ENCODE measurements around the gene SETD3.

Gene SETD3

DNA sequence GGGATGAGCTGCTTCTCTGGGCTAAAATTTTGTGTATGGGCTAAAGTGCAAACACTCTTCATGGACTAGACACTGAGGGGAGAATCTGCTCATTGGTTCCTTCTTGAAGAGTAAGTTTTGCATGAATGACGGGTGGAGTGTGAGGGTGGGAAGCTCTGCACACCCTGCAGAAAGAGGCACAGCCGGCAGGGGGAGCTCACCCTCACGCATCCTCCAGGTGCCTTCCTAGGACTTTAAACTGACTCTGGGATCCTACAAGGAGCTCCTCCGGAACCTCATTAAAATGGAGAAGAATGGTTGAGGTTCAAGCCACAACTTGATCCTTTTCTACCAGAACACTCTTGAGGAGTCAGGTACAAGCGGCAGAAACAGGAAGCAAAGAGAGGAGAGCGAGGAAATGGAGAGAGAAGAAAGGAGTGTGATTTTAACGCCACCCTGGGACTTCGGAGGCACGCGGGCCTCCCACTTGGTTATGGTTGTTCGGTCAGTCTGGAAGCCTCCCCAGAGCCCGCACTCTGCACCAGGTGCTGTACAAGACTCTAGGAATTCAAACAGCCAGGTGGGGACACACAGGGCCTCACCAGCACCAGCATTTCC, 87.5 kb downstream of the SETD3 start:
- Histone ChIP-seq H4K20me1 (ENCODE audit: low read depth, low read length) (0 out of 2 replicates have a peak, but pooled peaks cover 4% of the 10 kb centered on the region), H2AFZ (ENCODE audit: low read depth, low read length, severe bottlenecking) (no peak overlapping the region), H3K79me2 (ENCODE audit: insufficient read depth, low read length) (no peaks in the 10 kb centered on the region), H3K9ac (ENCODE audit: low read length) (no peak overlapping the region), H3K4me2 (ENCODE audit: low read depth, low read length, poor library complexity, severe bottlenecking) (no peak overlapping the region), H3K9me3 (ENCODE audit: insufficient read depth, low read length) (no peaks in the 10 kb centered on the region), H3F3A (ENCODE audit: insufficient read depth) (peaks cover 6% of the 10 kb centered on the region; the same call in 1 of the 2 replicates), H3K9me2 (replicated peaks; ENCODE audit: insufficient read depth, low read length) (no peaks in the 10 kb centered on the region), H3K36me3 (ENCODE audit: low read length) (no peaks in the 10 kb centered on the region), H3K4me3 (ENCODE audit: insufficient read depth, low read length, poor library complexity, severe bottlenecking) (no peak overlapping the region), H3K27me3 (ENCODE audit: low read length) (no peaks in the 10 kb centered on the region), H3K27ac (ENCODE audit: low read depth, low read length) (no peak overlapping the region)
- TF ChIP-seq, protein P1, sequence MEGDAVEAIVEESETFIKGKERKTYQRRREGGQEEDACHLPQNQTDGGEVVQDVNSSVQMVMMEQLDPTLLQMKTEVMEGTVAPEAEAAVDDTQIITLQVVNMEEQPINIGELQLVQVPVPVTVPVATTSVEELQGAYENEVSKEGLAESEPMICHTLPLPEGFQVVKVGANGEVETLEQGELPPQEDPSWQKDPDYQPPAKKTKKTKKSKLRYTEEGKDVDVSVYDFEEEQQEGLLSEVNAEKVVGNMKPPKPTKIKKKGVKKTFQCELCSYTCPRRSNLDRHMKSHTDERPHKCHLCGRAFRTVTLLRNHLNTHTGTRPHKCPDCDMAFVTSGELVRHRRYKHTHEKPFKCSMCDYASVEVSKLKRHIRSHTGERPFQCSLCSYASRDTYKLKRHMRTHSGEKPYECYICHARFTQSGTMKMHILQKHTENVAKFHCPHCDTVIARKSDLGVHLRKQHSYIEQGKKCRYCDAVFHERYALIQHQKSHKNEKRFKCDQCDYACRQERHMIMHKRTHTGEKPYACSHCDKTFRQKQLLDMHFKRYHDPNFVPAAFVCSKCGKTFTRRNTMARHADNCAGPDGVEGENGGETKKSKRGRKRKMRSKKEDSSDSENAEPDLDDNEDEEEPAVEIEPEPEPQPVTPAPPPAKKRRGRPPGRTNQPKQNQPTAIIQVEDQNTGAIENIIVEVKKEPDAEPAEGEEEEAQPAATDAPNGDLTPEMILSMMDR (IDR thresholded peaks at IDR 0.05; ENCODE audit: insufficient read depth, low read length, poor library complexity, severe bottlenecking): peak; percentile 89
- TF ChIP-seq EZH2phosphoT487 (conservative IDR thresholded peaks at IDR 0.05; ENCODE audit: low read length): no peak

DNA sequence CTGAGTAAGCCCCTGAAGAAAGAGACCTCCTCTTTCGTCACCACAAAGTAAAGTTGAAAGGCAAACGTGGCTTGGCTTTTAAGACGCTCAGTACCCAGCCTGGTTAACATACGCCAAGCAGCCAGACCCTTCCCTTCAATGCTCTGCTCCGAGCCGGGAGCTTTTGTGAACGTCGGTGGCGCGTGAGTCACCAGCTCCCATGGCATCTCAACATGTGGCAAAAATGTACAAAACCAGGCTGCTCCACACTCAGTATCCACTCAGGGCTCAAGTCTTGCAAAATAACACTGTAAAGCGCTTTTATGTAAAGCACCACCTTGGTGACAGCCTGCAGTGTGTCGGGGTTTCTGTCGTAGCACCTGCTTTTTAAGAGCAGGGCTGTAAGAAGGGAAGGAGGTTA, 89.0 kb downstream of the SETD3 start:
- Histone ChIP-seq H3K9ac (ENCODE audit: low read length) (no peak overlapping the region), H4K20me1 (ENCODE audit: low read depth, low read length) (0 out of 2 replicates have a peak, but pooled peaks cover 4% of the 10 kb centered on the region), H3K9me3 (ENCODE audit: insufficient read depth, low read length) (no peaks in the 10 kb centered on the region), H3K9me2 (replicated peaks; ENCODE audit: insufficient read depth, low read length) (no peaks in the 10 kb centered on the region), H3K4me3 (ENCODE audit: insufficient read depth, low read length, poor library complexity, severe bottlenecking) (no peak overlapping the region), H3F3A (ENCODE audit: insufficient read depth) (peaks cover 6% of the 10 kb centered on the region; the same call in 1 of the 2 replicates), H2AFZ (ENCODE audit: low read depth, low read length, severe bottlenecking) (no peak overlapping the region), H3K27me3 (ENCODE audit: low read length) (no peaks in the 10 kb centered on the region), H3K36me3 (ENCODE audit: low read length) (no peaks in the 10 kb centered on the region), H3K27ac (ENCODE audit: low read depth, low read length) (no peak overlapping the region), H3K4me2 (ENCODE audit: low read depth, low read length, poor library complexity, severe bottlenecking) (no peak overlapping the region), H3K79me2 (ENCODE audit: insufficient read depth, low read length) (no peaks in the 10 kb centered on the region)
- TF ChIP-seq EZH2phosphoT487 (conservative IDR thresholded peaks at IDR 0.05; ENCODE audit: low read length): no peak
- TF ChIP-seq, protein P1 (IDR thresholded peaks at IDR 0.05; ENCODE audit: insufficient read depth, low read length, poor library complexity, severe bottlenecking): no peak

DNA sequence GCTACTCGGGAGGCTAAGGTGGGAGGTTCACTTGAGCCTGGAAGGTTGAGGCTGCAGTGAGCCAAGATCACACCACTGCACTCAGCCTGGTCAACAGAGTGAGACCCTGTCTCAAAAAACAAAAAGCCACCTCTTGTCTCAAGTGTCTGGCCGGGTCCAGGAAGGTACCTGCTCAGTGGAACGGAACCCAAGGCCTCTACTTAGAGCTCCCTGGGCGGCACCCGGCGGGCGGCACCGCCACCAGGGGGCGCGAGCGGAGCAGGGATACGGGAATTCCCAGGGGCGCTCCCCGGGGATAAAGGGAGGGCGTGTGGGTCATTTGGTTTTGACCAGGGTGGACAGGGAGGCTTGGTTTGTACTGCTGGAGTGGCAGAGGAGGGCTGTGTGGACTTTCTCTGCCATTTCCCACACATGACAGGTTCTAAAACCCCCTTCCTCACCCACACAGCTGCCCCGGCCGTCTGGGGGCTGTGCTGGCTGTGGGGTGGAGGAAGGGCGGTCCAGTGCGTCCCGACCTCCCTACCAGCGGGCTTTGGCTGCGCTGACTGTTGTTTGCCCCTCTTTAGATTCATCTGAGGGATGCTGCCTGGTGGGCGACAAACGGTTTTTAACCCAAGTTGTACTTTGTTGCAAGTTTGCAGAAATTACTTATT, 91.4 kb downstream of the SETD3 start:
- Histone ChIP-seq H3K4me2 (ENCODE audit: low read depth, low read length, poor library complexity, severe bottlenecking) (no peak overlapping the region), H4K20me1 (ENCODE audit: low read depth, low read length) (0 out of 2 replicates have a peak, but pooled peaks cover 4% of the 10 kb centered on the region), H3F3A (ENCODE audit: insufficient read depth) (no peaks in the 10 kb centered on the region), H3K9ac (ENCODE audit: low read length) (no peak overlapping the region), H3K79me2 (ENCODE audit: insufficient read depth, low read length) (no peaks in the 10 kb centered on the region), H3K9me2 (replicated peaks; ENCODE audit: insufficient read depth, low read length) (no peaks in the 10 kb centered on the region), H3K9me3 (ENCODE audit: insufficient read depth, low read length) (no peaks in the 10 kb centered on the region), H3K27ac (ENCODE audit: low read depth, low read length) (no peak overlapping the region), H3K36me3 (ENCODE audit: low read length) (no peaks in the 10 kb centered on the region), H2AFZ (ENCODE audit: low read depth, low read length, severe bottlenecking) (no peak overlapping the region), H3K27me3 (ENCODE audit: low read length) (no peaks in the 10 kb centered on the region), H3K4me3 (ENCODE audit: insufficient read depth, low read length, poor library complexity, severe bottlenecking) (no peak overlapping the region)
- TF ChIP-seq EZH2phosphoT487 (conservative IDR thresholded peaks at IDR 0.05; ENCODE audit: low read length): no peak
- TF ChIP-seq, protein P1 (IDR thresholded peaks at IDR 0.05; ENCODE audit: insufficient read depth, low read length, poor library complexity, severe bottlenecking): peak; percentile 90

Data from SU-DHL-6 (cell line).